A549 (cell line): ENCODE results near the gene SLC30A1. TPM values are rescaled to one million over a fixed set of nuclear protein-coding genes. Genes with fewer than 3 reads are reported as not detected.

ENCODE experiments used
- ATAC-seq, 2 experiments: fragments of 200-7000 bp in 1 of 2; fragments of >200 bp in 1 of 2; cut with Nextera tagmentation in 1 of 2; cut with Tn5 transposase in 1 of 2; 3 replicates each; pipeline versions ENCODE4 v1.8.0 to v1.9.1; 2018 to 2020; ENCODE audit warnings: mild to moderate bottlenecking in 1 of 2, moderate library complexity in 1 of 2
- CTCF ChIA-PET: fragments of 300-600 bp; sonication (Branson Sonifier 250); formaldehyde crosslinking; extraction: SDS; loops from one replicate; lab custom pipeline; 2021; ENCODE audit warnings: antibody characterized with exemption, inconsistent platforms; lab: Yijun Ruan, JAX
- POLR2A ChIA-PET: fragments of 350-600 bp; formaldehyde crosslinking; extraction: SDS; loops from one replicate; lab custom pipeline; 2021; ENCODE audit warnings: antibody characterized with exemption, inconsistent platforms; lab: Yijun Ruan, JAX
- DNase-seq, 2 experiments: peaks; one replicate each; pipeline versions ENCODE4 v3.0.0 to v3.0.0-alpha.2; 2011 to 2016; ENCODE audit warnings: low read depth in 1 of 2, low spot score in 1 of 2
- FAIRE-seq: peaks from 2 replicates; lab custom pipeline; 2011; peaks lifted over from hg19 to GRCh38; lab: Jason Lieb, UNC
- H3K27ac ChIP-seq, 2 experiments: fragments of >200 bp; sonication (Bioruptor Twin); formaldehyde crosslinking; 3 replicates each; pipeline ENCODE4 v1.5.1; 2016 to 2017
- H3K4me1 ChIP-seq: fragments of >200 bp; sonication (Bioruptor Twin); formaldehyde crosslinking; 3 replicates; pipeline ENCODE4 v1.6.1; 2016
- H3K4me2 ChIP-seq: fragments of >200 bp; sonication (Bioruptor Twin); formaldehyde crosslinking; 3 replicates; pipeline ENCODE4 v1.6.1; 2016
- H3K4me3 ChIP-seq: fragments of >200 bp; sonication (Bioruptor Twin); formaldehyde crosslinking; 3 replicates; pipeline ENCODE4 v1.5.1; 2016
- H3K9me3 ChIP-seq: fragments of >200 bp; sonication (Bioruptor Twin); formaldehyde crosslinking; 3 replicates; pipeline ENCODE4 v1.6.1; 2016
- BHLHE40 ChIP-seq: IDR thresholded peaks from 2 replicates; pipeline ENCODE4 v1.6.1; 2012; ENCODE audit warnings: low read depth, low read length, inconsistent platforms
- CEBPB ChIP-seq, 2 experiments: fragments of >200 bp in 1 of 2; sonication (Bioruptor Twin) in 1 of 2; formaldehyde crosslinking in 1 of 2; IDR thresholded peaks; 2 replicates each; pipeline ENCODE4 v1.6.1; 2012 to 2016
- E2F6 ChIP-seq: IDR thresholded peaks from 2 replicates; pipeline ENCODE4 v1.6.1; 2012; ENCODE audit warnings: low read depth, borderline replicate concordance
- EHF ChIP-seq: fragments of 250-450 bp; sonication (Bioruptor Pico); IDR thresholded peaks from 2 replicates; pipeline ENCODE4 v1.5.0; 2020; ENCODE audit warnings: mild to moderate bottlenecking
- EHMT2 ChIP-seq: fragments of 200-600 bp; sonication (generic); IDR thresholded peaks from 2 replicates; pipeline ENCODE4 v1.6.1; 2016; ENCODE audit warnings: antibody characterized with exemption, low read depth, mild to moderate bottlenecking, moderate library complexity
- EP300 ChIP-seq, 2 experiments: fragments of >200 bp; sonication (Bioruptor Twin); formaldehyde crosslinking; IDR thresholded peaks; 2 replicates in 1 of 2; 3 replicates in 1 of 2; pipeline ENCODE4 v1.6.1; 2016 to 2017
- ESRRA ChIP-seq: fragments of 150-350 bp; IDR thresholded peaks from 2 replicates; pipeline ENCODE4 v1.6.1; 2014; ENCODE audit warnings: mild to moderate bottlenecking, low read length, borderline replicate concordance
- HDAC2 ChIP-seq: fragments of 200-600 bp; sonication (generic); IDR thresholded peaks from 2 replicates; pipeline ENCODE4 v1.6.1; 2016
- HES2 ChIP-seq: fragments of >200 bp; sonication (Bioruptor Twin); formaldehyde crosslinking; IDR thresholded peaks from 2 replicates; pipeline ENCODE4 v1.6.1; 2016
- HEYL ChIP-seq: fragments of 250-450 bp; sonication (Bioruptor Pico); IDR thresholded peaks from 2 replicates; pipeline ENCODE4 v1.8.0; 2021; ENCODE audit warnings: mild to moderate bottlenecking, moderate library complexity
- HOXA7 ChIP-seq: fragments of 250-450 bp; sonication (Bioruptor Pico); IDR thresholded peaks from 2 replicates; pipeline ENCODE4 v1.5.0; 2020; ENCODE audit warnings: mild to moderate bottlenecking, moderate library complexity
- KDM1A ChIP-seq: fragments of 200-600 bp; sonication (generic); IDR thresholded peaks from 2 replicates; pipeline ENCODE4 v1.6.1; 2016; ENCODE audit warnings: low read depth, mild to moderate bottlenecking
- MAFK ChIP-seq: fragments of 450-650 bp; IDR thresholded peaks from 2 replicates; pipeline ENCODE4 v1.6.1; 2014; ENCODE audit not compliant: partially characterized antibody
- MAZ ChIP-seq: fragments of 150-350 bp; IDR thresholded peaks from 2 replicates; pipeline ENCODE4 v1.6.1; 2014; ENCODE audit warnings: antibody characterized with exemption, low read depth, low read length, borderline replicate concordance
- MYC ChIP-seq: IDR thresholded peaks from 2 replicates; pipeline ENCODE4 v1.6.1; 2012; ENCODE audit warnings: mild to moderate bottlenecking, inconsistent platforms, low read length, improper control_type of control experiment, borderline replicate concordance
- NPAS2 ChIP-seq: fragments of 250-450 bp; sonication (Bioruptor Pico); IDR thresholded peaks from 2 replicates; pipeline ENCODE4 v1.8.0; 2022; ENCODE audit warnings: mild to moderate bottlenecking, moderate library complexity, borderline replicate concordance
- NR3C1 ChIP-seq: fragments of >200 bp; sonication (Bioruptor Twin); formaldehyde crosslinking; IDR thresholded peaks from 3 replicates; pipeline ENCODE4 v1.6.1; 2017
- POLR2A ChIP-seq: IDR thresholded peaks from 2 replicates; pipeline ENCODE4 v1.6.1; 2012; ENCODE audit warnings: mild to moderate bottlenecking, low read length
- RAD21 ChIP-seq, 2 experiments: fragments of >200 bp in 1 of 2; sonication (Bioruptor Twin) in 1 of 2; formaldehyde crosslinking in 1 of 2; IDR thresholded peaks in 1 of 2; conservative IDR thresholded peaks in 1 of 2; 2 replicates in 1 of 2; 3 replicates in 1 of 2; pipeline ENCODE4 v1.6.1; 2012 to 2018; ENCODE audit warnings: inconsistent platforms in 1 of 2
- RCOR1 ChIP-seq: fragments of 150-350 bp; IDR thresholded peaks from 2 replicates; pipeline ENCODE4 v1.6.1; 2014; ENCODE audit warnings: antibody characterized with exemption, low read length, low read depth
- SREBF2 ChIP-seq: fragments of 450-650 bp; IDR thresholded peaks from 2 replicates; pipeline ENCODE4 v1.6.1; 2014; ENCODE audit warnings: mild to moderate bottlenecking, moderate library complexity
- TP53 ChIP-seq: fragments of 250-450 bp; sonication (Bioruptor Pico); IDR thresholded peaks from 2 replicates; pipeline ENCODE4 v1.5.0; 2021; ENCODE audit warnings: mild to moderate bottlenecking, moderate library complexity
- USF2 ChIP-seq: fragments of 450-650 bp; IDR thresholded peaks from 2 replicates; pipeline ENCODE4 v1.6.1; 2014; ENCODE audit warnings: antibody characterized with exemption
- ZFP36 ChIP-seq: fragments of 450-650 bp; IDR thresholded peaks from 2 replicates; pipeline ENCODE4 v1.6.1; 2014; ENCODE audit warnings: borderline replicate concordance; ENCODE audit not compliant: partially characterized antibody
- WGBS: methylation state at CpG from one replicate; pipeline ENCODE4 v1.1.6; 2017; ENCODE audit errors: missing lambda C conversion rate; 5-methylcytosine and 5-hydroxymethylcytosine counted together
- polyA plus RNA-seq, 4 experiments: library from polyadenylated mRNA; depleted of rRNA in 3 of 4; stranded (reverse); fragments of >200 nt; fragmentation: RNase III in 1 of 4; extraction: RNeasy Plus Mini Kit Qiagen cat#74134 plus additional on column Dnase treatment in 1 of 4; gene quantifications; 2 replicates in 3 of 4; 3 replicates in 1 of 4; pipeline ENCODE4 v1.2.3, GENCODE V29; 2011 to 2017
- TF ChIP-seq, protein P1 (sequence below): fragments of 250-450 bp; sonication (Bioruptor Pico); IDR thresholded peaks from 2 replicates; pipeline ENCODE4 v1.5.0; 2021; ENCODE audit warnings: mild to moderate bottlenecking, moderate library complexity, borderline replicate concordance

Gene SLC30A1
- polyA plus RNA-seq, 2 of the 4 experiments (the other 2 are of a cell fraction): 20.6 to 27.0 TPM

- H3K4me1 ChIP-seq: peaks cover 36% of the 10 kb centered on the region
- peak overlapping the region in 1 of 2 experiments; percentile 62; a peak in 3 of 6 replicates for H3K27ac ChIP-seq
- FAIRE-seq (no peak), DNase-seq (peak in 1 of 2 experiments; percentile 19), ATAC-seq (no peak)
- 82% methylated on average over 10 of the region's 10 CpGs for WGBS
- no peaks in the 10 kb centered on the region for H3K9me3 ChIP-seq
- no peak overlapping the region for H3K4me2 ChIP-seq
- POLR2A ChIA-PET: interaction anchor here (0.7 kb wide), 1 partner anchor 36 kb away, joined by 3 read pairs; no protein-coding TSS in a partner anchor
- TF ChIP-seq HES2 (no peak), RCOR1 (no peak), RAD21 (conservative IDR thresholded peaks at IDR 0.05 in 1 of 2, IDR thresholded peaks at IDR 0.05 in 1 of 2) (no peak), EHF (CRISPR knock-in tag) (no peak), BHLHE40 (no peak), TP53 (no peak), NPAS2 (no peak), ESRRA (no peak), NR3C1 (no peak), HDAC2 (no peak), ZFP36 (no peak), MAFK (no peak), POLR2A (no peak), MYC (no peak), EP300 (IDR thresholded peaks at IDR 0.05) (no peak), EHMT2 (no peak)
- no peak overlapping the region for H3K4me3 ChIP-seq
- CTCF ChIA-PET: interaction anchor here (0.9 to 1.3 kb wide), 4 partner anchors 8 to 51 kb away, joined by 3 read pairs; no protein-coding TSS in a partner anchor
These were observed 30.4 kb upstream of the SLC30A1 start for GRCh38 chr1:211609120-211610024.

DNA sequence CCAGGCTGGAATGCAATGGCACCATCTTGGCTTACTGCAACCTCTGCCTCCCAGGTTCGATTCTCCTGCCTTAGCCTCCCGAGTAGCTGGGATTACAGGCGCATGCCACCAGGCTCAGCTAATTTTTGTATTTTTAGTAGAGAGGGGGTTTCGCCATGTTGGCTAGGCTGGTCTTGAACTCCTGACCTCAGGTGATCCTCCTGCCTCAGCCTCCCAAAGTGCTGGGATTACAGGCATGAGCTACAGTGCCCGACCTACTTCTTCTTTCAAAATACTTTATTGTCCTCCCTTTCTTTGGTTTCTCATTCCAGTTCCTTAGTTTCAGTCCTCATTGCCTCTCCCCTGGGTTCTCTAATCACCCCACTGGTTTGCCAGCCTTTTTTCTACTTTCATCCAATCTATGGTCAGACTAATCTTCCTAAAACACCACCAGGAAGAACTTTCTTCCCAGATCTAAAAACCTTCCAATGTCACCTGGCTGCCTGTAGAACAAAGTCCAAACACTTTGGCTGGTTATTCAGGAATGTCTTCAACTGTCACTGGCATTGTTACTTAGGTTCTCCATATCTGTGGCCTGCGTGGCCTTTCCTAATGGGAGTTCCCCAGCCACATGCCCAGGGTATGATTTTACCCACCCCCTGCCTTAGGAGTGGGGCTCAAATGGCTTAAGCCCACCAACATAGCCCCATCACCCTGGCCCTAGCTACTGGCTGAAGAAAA lies 29.0 kb upstream of the SLC30A1 start:
- TF ChIP-seq MAZ (no peak), HOXA7 (CRISPR knock-in tag) (no peak), USF2 (no peak), SREBF2 (no peak), E2F6 (no peak), MAFK (no peak), HEYL (no peak), CEBPB (IDR thresholded peaks at IDR 0.05) (no peak), BHLHE40 (no peak), KDM1A (no peak), NPAS2 (no peak)
- TF ChIP-seq, protein P1, sequence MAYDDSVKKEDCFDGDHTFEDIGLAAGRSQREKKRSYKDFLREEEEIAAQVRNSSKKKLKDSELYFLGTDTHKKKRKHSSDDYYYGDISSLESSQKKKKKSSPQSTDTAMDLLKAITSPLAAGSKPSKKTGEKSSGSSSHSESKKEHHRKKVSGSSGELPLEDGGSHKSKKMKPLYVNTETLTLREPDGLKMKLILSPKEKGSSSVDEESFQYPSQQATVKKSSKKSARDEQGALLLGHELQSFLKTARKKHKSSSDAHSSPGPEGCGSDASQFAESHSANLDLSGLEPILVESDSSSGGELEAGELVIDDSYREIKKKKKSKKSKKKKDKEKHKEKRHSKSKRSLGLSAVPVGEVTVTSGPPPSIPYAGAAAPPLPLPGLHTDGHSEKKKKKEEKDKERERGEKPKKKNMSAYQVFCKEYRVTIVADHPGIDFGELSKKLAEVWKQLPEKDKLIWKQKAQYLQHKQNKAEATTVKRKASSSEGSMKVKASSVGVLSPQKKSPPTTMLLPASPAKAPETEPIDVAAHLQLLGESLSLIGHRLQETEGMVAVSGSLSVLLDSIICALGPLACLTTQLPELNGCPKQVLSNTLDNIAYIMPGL: no peak

More for the DNA sequence above, 29.0 kb upstream of the SLC30A1 start:
- Histone ChIP-seq H3K4me1 (peaks cover 35% of the 10 kb centered on the region), H3K9me3 (no peaks in the 10 kb centered on the region), H3K27ac (peak overlapping the region in 1 of 2 experiments; percentile 24; a peak in 1 of 6 replicates), H3K4me2 (no peak overlapping the region), H3K4me3 (no peak overlapping the region)
- no peak for ATAC-seq
- DNase-seq: no peak
- 89% methylated on average over 6 of the region's 6 CpGs for WGBS
- ChIA-PET CTCF (interaction anchor here (0.8 to 1.0 kb wide), 3 partner anchors 16 to 284 kb away, joined by 3 to 4 read pairs (median 3); no protein-coding TSS in a partner anchor), POLR2A (no interaction called here)
- no peak for FAIRE-seq
